Body of pancreas (tissue), 4 donors: Measurements from ENCODE around the gene ABCG1. TPM values are rescaled to one million over a fixed set of nuclear protein-coding genes. Genes with fewer than 3 reads are reported as not detected.
A peak's percentile ranks its signal among the peaks of the same experiment; 100 is the strongest.

ENCODE experiments used
- ATAC-seq: fragments of 150-250 bp; one replicate; pipeline ENCODE4 v1.9.1; 2016
- DNase-seq, 4 donors: peaks; one replicate each; pipeline ENCODE4 v3.0.0-alpha.2; 2019
- H3K27ac ChIP-seq, 4 donors: fragments of 200-600 bp; sonication (generic); 1 replicate in 3 of 4; 2 replicates in 1 of 4; pipeline versions ENCODE4 v1.5.1 to v1.6.1; 2016 to 2019; ENCODE audit warnings: mild to moderate bottlenecking in 1 of 4, mixed read lengths in 1 of 4, moderate library complexity in 1 of 4
- H3K27me3 ChIP-seq, 2 donors: fragments of 200-600 bp; sonication (generic); one replicate each; pipeline ENCODE4 v1.6.0; 2016; ENCODE audit warnings: mild to moderate bottlenecking in 1 of 2
- H3K36me3 ChIP-seq, 2 donors: fragments of 200-600 bp; sonication (generic); replicated peaks in 1 of 2; 2 replicates each; pipeline ENCODE4 v1.5.1; 2016; ENCODE audit warnings: low read depth in 2 of 2; ENCODE audit not compliant: insufficient read depth in 1 of 2
- H3K4me1 ChIP-seq: fragments of 200-600 bp; sonication (generic); one replicate; pipeline ENCODE4 v1.6.0; 2016
- H3K4me3 ChIP-seq, 2 donors: fragments of 200-600 bp; sonication (generic); 1 replicate in 1 of 2; 2 replicates in 1 of 2; pipeline ENCODE4 v1.5.1; 2016 to 2019
- H3K9me3 ChIP-seq, 3 donors: fragments of 200-600 bp; sonication (generic); 1 replicate in 2 of 3; 2 replicates in 1 of 3; pipeline ENCODE4 v1.5.1; 2016
- POLR2A ChIP-seq, 3 donors: fragments of 450-650 bp; IDR thresholded peaks; one replicate each; pipeline ENCODE4 v1.6.1; 2016; ENCODE audit warnings: antibody characterized with exemption in 3 of 3, mild to moderate bottlenecking in 2 of 3
- WGBS, 2 donors: methylation state at CpG; one replicate each; pipeline ENCODE4 v1.1.5; 2017; 5-methylcytosine and 5-hydroxymethylcytosine counted together
- intact Hi-C: fragments of 100-400 bp; cut with DNase I; formaldehyde crosslinking; loops from one replicate; pipeline ENCODE4 v1.15.1; 2023
- total RNA-seq, 2 donors: library from RNA; depleted of rRNA; stranded (reverse); fragments of >200 nt; gene quantifications; one replicate each; pipeline ENCODE4 v1.1.0, GENCODE V29; 2016
- TF ChIP-seq, protein P1 (sequence below), 7 experiments: fragments of 450-650 bp in 4 of 7; fragments of 200-600 bp in 3 of 7; sonication (generic) in 3 of 7; IDR thresholded peaks; one replicate each; pipeline ENCODE4 v1.5.1; 2016 to 2019; ENCODE audit warnings: antibody characterized with exemption in 7 of 7

Gene ABCG1
- total RNA-seq, 2 donors from 2014 or later: 7.5 to 7.6 TPM

DNA sequence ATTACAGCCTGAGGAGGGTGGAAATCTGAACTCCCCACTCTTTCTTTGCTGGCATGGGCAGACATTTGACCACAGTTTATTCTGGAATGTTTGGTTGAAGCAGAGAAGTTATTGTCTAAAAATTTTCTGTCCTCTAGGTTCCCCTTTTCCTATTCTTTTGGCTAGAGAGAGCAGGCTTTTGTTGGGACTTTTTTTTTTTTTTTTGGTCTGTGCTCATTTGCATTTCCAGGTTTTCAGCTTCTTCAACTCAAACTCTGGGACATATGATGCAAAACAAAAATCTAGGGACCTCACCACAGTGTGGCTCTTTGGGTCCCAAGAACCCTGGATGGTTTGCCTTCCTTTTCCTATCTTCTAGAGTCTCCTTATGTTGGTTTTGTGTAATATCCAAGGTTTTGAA lies 10.9 kb upstream of the ABCG1 start:
- ATAC-seq (no peak), DNase-seq (no peak)
- H3K27ac ChIP-seq: no peak overlapping the region
- H3K36me3 ChIP-seq: no peaks in the 10 kb centered on the region
- no peaks in the 10 kb centered on the region for H3K4me1 ChIP-seq
- H3K4me3 ChIP-seq: no peak overlapping the region
- no peaks in the 10 kb centered on the region for H3K9me3 ChIP-seq
- intact Hi-C loops: no loop called here
- TF ChIP-seq POLR2A (IDR thresholded peaks at IDR 0.05): no peak
- TF ChIP-seq, protein P1, sequence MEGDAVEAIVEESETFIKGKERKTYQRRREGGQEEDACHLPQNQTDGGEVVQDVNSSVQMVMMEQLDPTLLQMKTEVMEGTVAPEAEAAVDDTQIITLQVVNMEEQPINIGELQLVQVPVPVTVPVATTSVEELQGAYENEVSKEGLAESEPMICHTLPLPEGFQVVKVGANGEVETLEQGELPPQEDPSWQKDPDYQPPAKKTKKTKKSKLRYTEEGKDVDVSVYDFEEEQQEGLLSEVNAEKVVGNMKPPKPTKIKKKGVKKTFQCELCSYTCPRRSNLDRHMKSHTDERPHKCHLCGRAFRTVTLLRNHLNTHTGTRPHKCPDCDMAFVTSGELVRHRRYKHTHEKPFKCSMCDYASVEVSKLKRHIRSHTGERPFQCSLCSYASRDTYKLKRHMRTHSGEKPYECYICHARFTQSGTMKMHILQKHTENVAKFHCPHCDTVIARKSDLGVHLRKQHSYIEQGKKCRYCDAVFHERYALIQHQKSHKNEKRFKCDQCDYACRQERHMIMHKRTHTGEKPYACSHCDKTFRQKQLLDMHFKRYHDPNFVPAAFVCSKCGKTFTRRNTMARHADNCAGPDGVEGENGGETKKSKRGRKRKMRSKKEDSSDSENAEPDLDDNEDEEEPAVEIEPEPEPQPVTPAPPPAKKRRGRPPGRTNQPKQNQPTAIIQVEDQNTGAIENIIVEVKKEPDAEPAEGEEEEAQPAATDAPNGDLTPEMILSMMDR (IDR thresholded peaks at IDR 0.05): no peak
- H3K27me3 ChIP-seq: no peaks in the 10 kb centered on the region

DNA sequence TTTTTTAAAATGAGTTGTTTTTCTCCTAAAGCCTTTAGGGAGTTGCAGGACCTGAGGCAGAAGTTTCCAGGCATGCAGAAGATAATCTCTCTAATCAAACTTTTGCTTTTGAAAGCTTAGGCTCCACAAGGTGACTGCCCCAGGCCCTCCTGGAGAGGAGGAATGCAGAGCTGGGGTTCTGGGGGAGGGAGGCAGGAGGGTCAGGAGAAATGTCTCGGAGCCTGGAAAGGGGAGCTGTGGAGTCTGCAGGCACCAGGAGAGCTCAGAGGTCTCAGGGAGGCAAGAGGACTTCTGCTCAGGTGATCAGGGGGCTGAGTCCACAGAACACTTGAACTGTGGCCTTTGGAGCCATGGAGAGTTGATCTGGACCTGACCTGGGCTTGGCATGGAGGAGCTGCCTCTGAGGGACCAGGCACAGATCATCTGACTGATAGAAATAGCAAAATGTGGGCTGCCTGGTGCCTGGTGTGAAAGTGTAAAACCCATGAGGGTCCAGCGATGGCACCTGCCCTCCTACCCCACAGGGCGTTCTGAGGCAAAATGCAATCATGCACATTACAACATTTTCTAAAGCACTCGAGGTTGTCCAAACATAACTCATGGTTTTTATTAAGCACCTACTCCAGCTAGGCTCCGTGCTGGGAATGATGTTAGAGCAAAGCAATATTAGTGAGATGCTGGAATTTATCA lies 10.0 kb upstream of the ABCG1 start:
- TF ChIP-seq POLR2A (IDR thresholded peaks at IDR 0.05): no peak
- TF ChIP-seq, protein P1 (IDR thresholded peaks at IDR 0.05): no peak
- ATAC-seq (no peak), DNase-seq (peak in 1 of 4 donors; percentile 1)
- Histone ChIP-seq H3K27me3 (no peaks in the 10 kb centered on the region), H3K4me1 (no peaks in the 10 kb centered on the region), H3K4me3 (no peak overlapping the region), H3K36me3 (no peaks in the 10 kb centered on the region), H3K27ac (no peak overlapping the region), H3K9me3 (no peaks in the 10 kb centered on the region)
- WGBS, 2 donors: 58 to 77% methylated on average over 4 to 5 of the region's 5 CpGs
- intact Hi-C loops: no loop called here

DNA sequence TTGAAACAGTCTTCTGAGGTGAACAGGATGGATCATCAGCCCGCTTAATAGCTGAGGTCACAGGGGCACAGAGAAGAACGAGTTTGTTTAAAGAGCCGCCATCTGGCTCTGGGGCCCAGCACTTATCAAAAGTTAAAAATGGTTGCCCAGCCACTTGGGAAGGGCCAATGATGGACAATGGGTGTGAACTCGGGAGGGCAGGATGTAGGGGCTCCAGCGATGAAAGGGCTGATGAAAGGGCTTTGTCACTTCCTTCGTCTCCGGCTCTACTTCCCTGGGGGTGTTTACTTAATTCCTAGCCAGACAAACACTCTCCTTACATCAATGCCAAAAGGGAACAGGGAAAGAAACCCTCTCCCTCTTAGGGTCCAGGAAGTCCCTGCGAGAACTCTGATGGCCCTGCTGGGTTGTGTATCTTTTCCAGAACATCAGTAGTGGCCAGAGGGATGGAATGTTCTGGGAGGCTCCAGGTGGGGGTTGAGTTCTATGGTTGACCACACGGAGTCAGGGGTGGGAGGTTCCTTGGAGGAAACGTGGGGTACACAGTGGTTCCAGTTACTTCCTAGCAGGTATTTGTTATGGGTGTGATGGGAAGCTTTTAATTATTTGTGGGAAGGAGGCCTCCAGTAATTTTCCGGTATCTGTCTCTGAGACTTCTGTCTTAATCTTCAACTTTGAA lies 9.0 kb upstream of the ABCG1 start:
- Histone ChIP-seq H3K9me3 (no peaks in the 10 kb centered on the region), H3K4me1 (no peaks in the 10 kb centered on the region), H3K36me3 (no peaks in the 10 kb centered on the region), H3K4me3 (no peak overlapping the region), H3K27ac (no peak overlapping the region), H3K27me3 (no peaks in the 10 kb centered on the region)
- 70 to 75% methylated on average over 11 of the region's 11 CpGs for WGBS, 2 donors
- TF ChIP-seq, protein P1 (IDR thresholded peaks at IDR 0.05): no peak
- TF ChIP-seq POLR2A (IDR thresholded peaks at IDR 0.05): no peak
- DNase-seq: no peak
- peak; percentile 30 for ATAC-seq
- intact Hi-C loops: no loop called here

DNA sequence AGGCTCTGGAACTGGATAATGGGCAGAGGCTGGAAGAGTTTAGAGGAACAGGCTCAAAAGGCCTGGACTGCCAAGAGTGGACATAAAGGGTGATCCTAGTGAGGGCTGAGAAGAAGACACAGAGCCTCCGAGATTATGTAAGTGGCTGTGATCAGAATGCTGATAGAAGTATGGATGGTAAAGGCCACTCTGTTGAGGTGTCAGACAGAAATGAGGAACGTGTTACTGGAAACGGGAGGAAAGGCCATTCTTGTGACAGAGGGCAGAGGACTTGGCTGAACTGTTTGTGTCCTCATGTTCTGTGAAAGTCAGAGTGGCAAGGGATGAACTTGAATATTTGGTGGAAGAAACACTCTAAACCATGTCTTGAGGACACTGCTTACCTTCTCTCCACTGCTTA lies 6.7 kb upstream of the ABCG1 start:
- ATAC-seq (no peak), DNase-seq (no peak)
- WGBS, 2 donors: 82 to 83% methylated on average over 3 of the region's 3 CpGs
- Histone ChIP-seq H3K4me3 (no peak overlapping the region), H3K9me3 (no peaks in the 10 kb centered on the region), H3K27me3 (no peaks in the 10 kb centered on the region), H3K4me1 (no peaks in the 10 kb centered on the region), H3K36me3 (no peaks in the 10 kb centered on the region), H3K27ac (no peak overlapping the region)
- intact Hi-C loops: no loop called here
- TF ChIP-seq, protein P1 (IDR thresholded peaks at IDR 0.05): no peak
- no peak for TF ChIP-seq POLR2A (IDR thresholded peaks at IDR 0.05)
